Measurements from ENCODE around the gene CCDC88B.

The CCDC88B gene

DNA sequence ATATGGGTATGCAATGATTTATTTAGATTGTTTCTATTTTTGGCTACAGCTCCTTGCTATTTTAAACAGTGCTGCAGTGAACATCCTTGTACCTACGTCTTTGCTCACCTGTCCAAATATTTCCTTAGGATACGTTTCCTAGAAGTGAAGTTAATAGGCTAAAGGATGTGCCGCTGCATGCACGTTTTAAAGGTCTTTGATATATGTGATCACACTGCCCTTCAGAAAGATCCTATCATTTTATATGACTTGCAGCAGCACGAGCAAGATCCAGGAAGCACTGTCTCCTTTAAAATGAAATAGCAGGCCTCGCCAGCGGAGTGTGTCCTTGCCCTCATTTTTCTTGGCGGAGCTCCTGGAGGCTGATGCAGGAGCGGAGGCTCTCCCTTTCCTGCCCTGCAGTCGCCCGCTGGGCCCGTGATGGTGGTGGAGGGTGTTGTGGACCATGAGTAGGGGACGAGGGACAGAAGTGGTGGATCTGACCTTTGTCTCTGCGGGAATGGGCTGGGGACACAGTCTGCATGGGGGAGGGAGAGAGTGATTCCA is 38.4 kb downstream of the CCDC88B start:
- no peaks in the 10 kb centered on the region for H3K27me3 ChIP-seq (ENCODE audit: control insufficient read depth, insufficient read depth, low read length)
- H3K36me3 ChIP-seq (ENCODE audit: control insufficient read depth, insufficient read depth, low read length): no peaks in the 10 kb centered on the region
- peaks cover 3% of the 10 kb centered on the region for H3K4me1 ChIP-seq (ENCODE audit: control insufficient read depth, insufficient read depth, low read length)
- H3K4me3 ChIP-seq (ENCODE audit: low read depth, low read length): no peak overlapping the region
- no peak overlapping the region for H3K9ac ChIP-seq (ENCODE audit: low read depth, low read length)
- no peaks in the 10 kb centered on the region for H3K9me3 ChIP-seq (ENCODE audit: control insufficient read depth, insufficient read depth, low read length)

DNA sequence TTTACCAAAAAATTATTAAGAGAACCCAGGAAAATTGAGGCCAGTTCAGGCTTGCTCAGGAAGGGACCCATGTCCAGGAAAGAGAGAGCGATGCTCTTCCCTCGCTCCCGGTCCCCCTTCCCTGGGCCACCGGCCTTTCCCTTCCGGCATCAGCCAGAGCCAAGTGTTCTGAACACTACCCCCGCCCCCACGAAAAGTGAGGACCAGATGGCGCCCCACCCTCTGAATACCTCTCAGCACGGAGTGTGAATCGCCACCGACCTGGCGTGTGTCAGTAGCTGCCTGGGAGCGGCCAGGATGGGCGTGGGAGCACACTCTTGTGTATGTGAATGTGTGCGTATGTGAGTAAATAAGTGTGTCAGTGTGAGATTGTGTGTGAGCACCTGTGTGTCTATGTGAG is 39.2 kb downstream of the CCDC88B start:
- Histone ChIP-seq H3K27me3 (ENCODE audit: control insufficient read depth, insufficient read depth, low read length) (no peaks in the 10 kb centered on the region), H3K9me3 (ENCODE audit: control insufficient read depth, insufficient read depth, low read length) (no peaks in the 10 kb centered on the region), H3K9ac (ENCODE audit: low read depth, low read length) (no peak overlapping the region), H3K4me3 (ENCODE audit: low read depth, low read length) (no peak overlapping the region), H3K4me1 (ENCODE audit: control insufficient read depth, insufficient read depth, low read length) (no peaks in the 10 kb centered on the region), H3K36me3 (ENCODE audit: control insufficient read depth, insufficient read depth, low read length) (no peaks in the 10 kb centered on the region)

- H3K4me3 ChIP-seq (ENCODE audit: low read depth, low read length): no peak overlapping the region
- H3K36me3 ChIP-seq (ENCODE audit: control insufficient read depth, insufficient read depth, low read length): no peaks in the 10 kb centered on the region
- H3K9me3 ChIP-seq (ENCODE audit: control insufficient read depth, insufficient read depth, low read length): no peaks in the 10 kb centered on the region
- H3K9ac ChIP-seq (ENCODE audit: low read depth, low read length): no peak overlapping the region
- no peaks in the 10 kb centered on the region for H3K27me3 ChIP-seq (ENCODE audit: control insufficient read depth, insufficient read depth, low read length)
- no peaks in the 10 kb centered on the region for H3K4me1 ChIP-seq (ENCODE audit: control insufficient read depth, insufficient read depth, low read length)
Measured at GRCh38 chr11:64379817-64380709, 40.1 kb downstream of the CCDC88B start.

GRCh38 chr11:64381350-64381749 is 41.3 kb downstream of the CCDC88B start:
- H3K36me3 ChIP-seq (ENCODE audit: control insufficient read depth, insufficient read depth, low read length): no peaks in the 10 kb centered on the region
- no peaks in the 10 kb centered on the region for H3K4me1 ChIP-seq (ENCODE audit: control insufficient read depth, insufficient read depth, low read length)
- no peak overlapping the region for H3K4me3 ChIP-seq (ENCODE audit: low read depth, low read length)
- no peaks in the 10 kb centered on the region for H3K27me3 ChIP-seq (ENCODE audit: control insufficient read depth, insufficient read depth, low read length)
- H3K9ac ChIP-seq (ENCODE audit: low read depth, low read length): no peak overlapping the region
- no peaks in the 10 kb centered on the region for H3K9me3 ChIP-seq (ENCODE audit: control insufficient read depth, insufficient read depth, low read length)

DNA sequence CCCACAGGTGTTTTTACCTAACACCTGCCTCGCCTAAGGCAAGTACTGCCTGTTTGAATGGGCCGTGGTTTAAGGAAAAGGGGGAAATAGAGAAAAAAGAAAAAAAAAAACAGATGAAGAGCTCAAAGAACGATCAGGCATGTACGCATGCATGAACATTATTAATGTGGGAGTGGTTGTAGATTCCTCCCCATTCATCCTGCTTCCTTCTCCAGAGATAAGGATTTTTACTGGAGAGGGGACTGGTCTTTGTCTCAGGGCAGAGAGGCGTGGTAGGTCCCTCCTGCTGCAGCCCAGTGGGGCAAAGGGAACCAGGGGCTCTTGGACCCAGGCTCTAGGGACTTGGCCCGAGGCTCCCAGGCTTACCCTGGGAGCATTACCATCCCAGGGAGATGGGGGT is 42.0 kb downstream of the CCDC88B start:
- no peaks in the 10 kb centered on the region for H3K4me1 ChIP-seq (ENCODE audit: control insufficient read depth, insufficient read depth, low read length)
- H3K9ac ChIP-seq (ENCODE audit: low read depth, low read length): no peak overlapping the region
- H3K27me3 ChIP-seq (ENCODE audit: control insufficient read depth, insufficient read depth, low read length): no peaks in the 10 kb centered on the region
- no peaks in the 10 kb centered on the region for H3K36me3 ChIP-seq (ENCODE audit: control insufficient read depth, insufficient read depth, low read length)
- H3K9me3 ChIP-seq (ENCODE audit: control insufficient read depth, insufficient read depth, low read length): no peaks in the 10 kb centered on the region
- H3K4me3 ChIP-seq (ENCODE audit: low read depth, low read length): no peak overlapping the region

DNA sequence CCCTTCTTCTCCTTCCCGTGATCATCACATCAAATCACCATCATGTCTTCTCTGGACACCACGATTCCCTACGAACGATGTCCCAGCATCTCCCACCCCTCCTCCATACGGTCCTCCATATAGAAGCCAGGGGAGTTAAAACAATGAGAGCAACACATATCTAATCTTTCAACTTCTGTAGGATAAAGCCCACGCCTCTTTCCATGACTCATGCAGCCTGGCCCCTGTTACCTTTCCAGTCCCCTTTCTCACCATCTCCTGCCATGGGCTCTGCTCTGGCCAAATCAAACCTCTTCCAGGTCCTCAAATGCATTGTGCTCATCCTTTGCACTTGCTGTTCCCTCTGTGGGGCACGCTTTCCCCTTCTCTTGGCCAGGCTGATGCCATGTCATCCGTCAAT is 42.6 kb downstream of the CCDC88B start:
- Histone ChIP-seq H3K9me3 (ENCODE audit: control insufficient read depth, insufficient read depth, low read length) (no peaks in the 10 kb centered on the region), H3K36me3 (ENCODE audit: control insufficient read depth, insufficient read depth, low read length) (no peaks in the 10 kb centered on the region), H3K27me3 (ENCODE audit: control insufficient read depth, insufficient read depth, low read length) (no peaks in the 10 kb centered on the region), H3K4me3 (ENCODE audit: low read depth, low read length) (no peak overlapping the region), H3K4me1 (ENCODE audit: control insufficient read depth, insufficient read depth, low read length) (no peaks in the 10 kb centered on the region), H3K9ac (ENCODE audit: low read depth, low read length) (no peak overlapping the region)

DNA sequence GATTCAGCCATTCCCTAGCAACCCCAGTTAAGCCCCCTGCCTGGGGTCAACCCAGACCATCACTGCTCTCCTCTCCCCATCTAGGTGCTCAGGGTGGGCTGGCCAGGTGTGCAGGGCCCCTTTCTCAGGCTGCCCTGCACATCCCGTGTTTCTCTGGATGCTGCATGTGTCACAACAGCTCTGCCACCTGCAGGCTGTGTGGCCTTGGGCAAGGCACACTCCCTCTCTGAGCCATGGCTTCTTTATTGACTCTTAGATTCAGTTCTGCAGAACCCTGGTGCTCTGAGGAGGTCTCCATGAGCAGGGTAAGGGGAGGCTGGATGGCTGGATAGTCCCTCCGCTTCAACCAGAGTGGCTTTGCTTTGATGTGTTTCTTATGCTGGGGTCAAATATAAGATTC is 43.6 kb downstream of the CCDC88B start:
- Histone ChIP-seq H3K36me3 (ENCODE audit: control insufficient read depth, insufficient read depth, low read length) (no peaks in the 10 kb centered on the region), H3K4me1 (ENCODE audit: control insufficient read depth, insufficient read depth, low read length) (no peaks in the 10 kb centered on the region), H3K4me3 (ENCODE audit: low read depth, low read length) (no peak overlapping the region), H3K9me3 (ENCODE audit: control insufficient read depth, insufficient read depth, low read length) (no peaks in the 10 kb centered on the region), H3K27me3 (ENCODE audit: control insufficient read depth, insufficient read depth, low read length) (no peaks in the 10 kb centered on the region), H3K9ac (ENCODE audit: low read depth, low read length) (no peak overlapping the region)

- H3K36me3 ChIP-seq (ENCODE audit: control insufficient read depth, insufficient read depth, low read length): no peaks in the 10 kb centered on the region
- no peaks in the 10 kb centered on the region for H3K27me3 ChIP-seq (ENCODE audit: control insufficient read depth, insufficient read depth, low read length)
- no peaks in the 10 kb centered on the region for H3K9me3 ChIP-seq (ENCODE audit: control insufficient read depth, insufficient read depth, low read length)
- no peaks in the 10 kb centered on the region for H3K4me1 ChIP-seq (ENCODE audit: control insufficient read depth, insufficient read depth, low read length)
- no peak overlapping the region for H3K9ac ChIP-seq (ENCODE audit: low read depth, low read length)
- no peak overlapping the region for H3K4me3 ChIP-seq (ENCODE audit: low read depth, low read length)
Measured at GRCh38 chr11:64384028-64384737, 44.2 kb downstream of the CCDC88B start.

- no peaks in the 10 kb centered on the region for H3K36me3 ChIP-seq (ENCODE audit: control insufficient read depth, insufficient read depth, low read length)
- no peaks in the 10 kb centered on the region for H3K9me3 ChIP-seq (ENCODE audit: control insufficient read depth, insufficient read depth, low read length)
- H3K4me3 ChIP-seq (ENCODE audit: low read depth, low read length): no peak overlapping the region
- no peak overlapping the region for H3K9ac ChIP-seq (ENCODE audit: low read depth, low read length)
- H3K4me1 ChIP-seq (ENCODE audit: control insufficient read depth, insufficient read depth, low read length): no peaks in the 10 kb centered on the region
- no peaks in the 10 kb centered on the region for H3K27me3 ChIP-seq (ENCODE audit: control insufficient read depth, insufficient read depth, low read length)
Measured at GRCh38 chr11:64384981-64385944, 45.3 kb downstream of the CCDC88B start.

DNA sequence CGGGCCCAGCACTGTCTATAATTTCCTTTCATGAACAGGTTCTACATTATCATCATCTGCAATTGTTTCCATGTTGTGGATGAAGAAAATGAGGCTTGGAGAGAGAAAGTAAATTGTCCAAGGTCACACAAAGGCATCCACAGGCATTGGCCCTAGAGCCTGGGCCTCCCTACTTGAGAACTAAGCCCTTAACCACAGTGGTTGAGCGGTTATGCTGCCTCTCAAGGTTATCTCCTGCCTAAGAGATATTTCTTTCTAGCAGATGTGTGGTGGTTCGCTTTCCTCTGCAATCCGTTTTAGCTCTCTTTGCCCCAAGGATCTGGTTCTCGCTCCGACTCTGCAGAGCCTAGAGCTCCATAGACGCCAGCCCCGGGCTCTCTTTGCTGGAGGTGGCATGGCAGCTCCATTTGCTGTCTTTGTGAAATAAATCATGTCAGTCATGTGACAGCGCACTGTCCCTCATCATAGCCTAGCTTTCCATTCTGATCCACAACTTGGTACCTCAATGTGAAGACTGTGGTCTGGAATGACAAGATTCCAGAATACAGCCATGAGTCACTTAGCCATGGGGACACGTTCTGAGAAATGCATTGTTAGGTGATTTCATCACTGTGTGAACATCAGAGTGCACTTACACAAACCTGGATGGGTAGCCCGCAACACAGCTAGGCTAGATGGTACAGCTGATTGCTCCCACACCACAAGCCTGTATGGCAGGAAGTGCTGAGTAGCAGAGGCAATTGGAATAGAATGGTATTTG is 46.1 kb downstream of the CCDC88B start:
- H3K9me3 ChIP-seq (ENCODE audit: control insufficient read depth, insufficient read depth, low read length): no peaks in the 10 kb centered on the region
- no peak overlapping the region for H3K9ac ChIP-seq (ENCODE audit: low read depth, low read length)
- H3K36me3 ChIP-seq (ENCODE audit: control insufficient read depth, insufficient read depth, low read length): no peaks in the 10 kb centered on the region
- H3K4me1 ChIP-seq (ENCODE audit: control insufficient read depth, insufficient read depth, low read length): no peaks in the 10 kb centered on the region
- H3K4me3 ChIP-seq (ENCODE audit: low read depth, low read length): no peak overlapping the region
- H3K27me3 ChIP-seq (ENCODE audit: control insufficient read depth, insufficient read depth, low read length): no peaks in the 10 kb centered on the region

- H3K9ac ChIP-seq (ENCODE audit: low read depth, low read length): no peak overlapping the region
- H3K9me3 ChIP-seq (ENCODE audit: control insufficient read depth, insufficient read depth, low read length): no peaks in the 10 kb centered on the region
- no peaks in the 10 kb centered on the region for H3K36me3 ChIP-seq (ENCODE audit: control insufficient read depth, insufficient read depth, low read length)
- no peaks in the 10 kb centered on the region for H3K4me1 ChIP-seq (ENCODE audit: control insufficient read depth, insufficient read depth, low read length)
- no peak overlapping the region for H3K4me3 ChIP-seq (ENCODE audit: low read depth, low read length)
- no peaks in the 10 kb centered on the region for H3K27me3 ChIP-seq (ENCODE audit: control insufficient read depth, insufficient read depth, low read length)
Measured at GRCh38 chr11:64387916-64388315, 47.9 kb downstream of the CCDC88B start.
